HuH-7 (cell line): ENCODE measurements around the gene KRTAP9-7.

Experiments
- DNase-seq: peaks from one replicate; pipeline ENCODE4 v3.0.0; 2011; ENCODE audit warnings: low spot score

The KRTAP9-7 gene

GRCh38 chr17:41322094-41322902 lies 46.8 kb downstream of the KRTAP9-7 start:
- DNase-seq = peak; percentile 28

GRCh38 chr17:41322903-41323895 lies 47.7 kb downstream of the KRTAP9-7 start:
- DNase-seq = no peak

- peak; percentile 13 for DNase-seq
These were observed 48.9 kb downstream of the KRTAP9-7 start for GRCh38 chr17:41324180-41325075.

- DNase-seq = no peak
These were observed 49.6 kb downstream of the KRTAP9-7 start for GRCh38 chr17:41325126-41325525.

GRCh38 chr17:41325611-41326010 lies 50.1 kb downstream of the KRTAP9-7 start:
- DNase-seq = no peak
